Glutamatergic neuron (in vitro differentiated cells): ENCODE measurements around the gene LLGL2. TPM values are rescaled to one million over a fixed set of nuclear protein-coding genes. Genes with fewer than 3 reads are reported as not detected.
A peak's percentile ranks its signal among the peaks of the same experiment; 100 is the strongest.

Source experiments
- DNase-seq: peaks from one replicate; pipeline ENCODE4 v3.0.0; 2022
- H3K27ac Mint-ChIP-seq: one replicate; pipeline ENCODE4 v1.8.0; 2020; ENCODE audit warnings: mild to moderate bottlenecking, mixed read lengths, inconsistent platforms; ENCODE audit not compliant: unreplicated experiment
- H3K27me3 Mint-ChIP-seq: one replicate; pipeline ENCODE4 v1.8.0; 2020; ENCODE audit warnings: mild to moderate bottlenecking, moderate library complexity, mixed read lengths, inconsistent platforms; ENCODE audit not compliant: unreplicated experiment
- H3K36me3 Mint-ChIP-seq: one replicate; pipeline ENCODE4 v1.8.0; 2020; ENCODE audit warnings: mild to moderate bottlenecking, mixed read lengths, inconsistent platforms; ENCODE audit not compliant: unreplicated experiment
- H3K4me1 Mint-ChIP-seq: one replicate; pipeline ENCODE4 v1.8.0; 2020; ENCODE audit warnings: mild to moderate bottlenecking, low read depth, mixed read lengths, inconsistent platforms; ENCODE audit not compliant: unreplicated experiment
- H3K4me3 Mint-ChIP-seq: one replicate; pipeline ENCODE4 v1.8.0; 2020; ENCODE audit warnings: mild to moderate bottlenecking, mixed read lengths, inconsistent platforms; ENCODE audit not compliant: unreplicated experiment
- H3K9me3 Mint-ChIP-seq: one replicate; pipeline ENCODE4 v1.8.0; 2020; ENCODE audit warnings: mild to moderate bottlenecking, moderate library complexity, mixed read lengths, inconsistent platforms; ENCODE audit not compliant: unreplicated experiment
- total RNA-seq: library from RNA; stranded (reverse); fragmentation: NEBNext Ultra II Directional; extraction: Animal tissue kit (Norgen Biotek cat#: 25700); gene quantifications from one replicate; pipeline ENCODE4 v1.2.1, GENCODE V29; 2021; ENCODE audit not compliant: unreplicated experiment
- TF ChIP-seq, protein P1 (sequence below): fragments of 200-600 bp; sonication (generic); IDR thresholded peaks from one replicate; pipeline ENCODE4 v1.5.0; 2021; ENCODE audit not compliant: partially characterized antibody, unreplicated experiment

LLGL2 gene
- total RNA-seq, 1 donor from 2014 or later, result 4.8 TPM

GRCh38 chr17:75509528-75510258, 15.8 kb upstream of the LLGL2 start:
- TF ChIP-seq, protein P1, sequence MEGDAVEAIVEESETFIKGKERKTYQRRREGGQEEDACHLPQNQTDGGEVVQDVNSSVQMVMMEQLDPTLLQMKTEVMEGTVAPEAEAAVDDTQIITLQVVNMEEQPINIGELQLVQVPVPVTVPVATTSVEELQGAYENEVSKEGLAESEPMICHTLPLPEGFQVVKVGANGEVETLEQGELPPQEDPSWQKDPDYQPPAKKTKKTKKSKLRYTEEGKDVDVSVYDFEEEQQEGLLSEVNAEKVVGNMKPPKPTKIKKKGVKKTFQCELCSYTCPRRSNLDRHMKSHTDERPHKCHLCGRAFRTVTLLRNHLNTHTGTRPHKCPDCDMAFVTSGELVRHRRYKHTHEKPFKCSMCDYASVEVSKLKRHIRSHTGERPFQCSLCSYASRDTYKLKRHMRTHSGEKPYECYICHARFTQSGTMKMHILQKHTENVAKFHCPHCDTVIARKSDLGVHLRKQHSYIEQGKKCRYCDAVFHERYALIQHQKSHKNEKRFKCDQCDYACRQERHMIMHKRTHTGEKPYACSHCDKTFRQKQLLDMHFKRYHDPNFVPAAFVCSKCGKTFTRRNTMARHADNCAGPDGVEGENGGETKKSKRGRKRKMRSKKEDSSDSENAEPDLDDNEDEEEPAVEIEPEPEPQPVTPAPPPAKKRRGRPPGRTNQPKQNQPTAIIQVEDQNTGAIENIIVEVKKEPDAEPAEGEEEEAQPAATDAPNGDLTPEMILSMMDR, result no peak
- Mint-ChIP-seq H3K9me3 (no peaks in the 10 kb centered on the region), H3K4me1 (no peaks in the 10 kb centered on the region), H3K27ac (no peak overlapping the region), H3K4me3 (no peak overlapping the region), H3K36me3 (no peaks in the 10 kb centered on the region), H3K27me3 (peaks cover 2% of the 10 kb centered on the region)
- DNase-seq, result no peak

DNA sequence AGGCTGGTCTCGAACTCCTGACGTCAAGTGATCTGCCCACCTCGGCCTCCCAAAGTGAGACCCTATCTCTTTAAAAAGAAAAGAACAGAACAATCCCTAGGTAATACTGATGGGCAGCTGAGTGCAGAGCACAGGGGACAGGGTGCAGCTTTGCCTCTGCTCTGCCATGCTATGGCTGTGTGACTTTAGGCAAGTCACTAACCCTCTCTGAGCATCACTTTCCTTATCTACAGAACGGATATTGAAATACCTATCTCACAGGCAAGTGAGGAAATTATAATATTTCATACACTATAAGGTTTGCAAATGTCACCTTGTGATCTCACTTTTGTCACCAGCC, 14.3 kb upstream of the LLGL2 start:
- H3K36me3 Mint-ChIP-seq, result no peaks in the 10 kb centered on the region
- H3K4me1 Mint-ChIP-seq, result no peaks in the 10 kb centered on the region
- peaks cover 2% of the 10 kb centered on the region for H3K27me3 Mint-ChIP-seq
- H3K9me3 Mint-ChIP-seq, result no peaks in the 10 kb centered on the region
- H3K27ac Mint-ChIP-seq, result no peak overlapping the region
- H3K4me3 Mint-ChIP-seq, result no peak overlapping the region
- TF ChIP-seq, protein P1, result no peak
- no peak for DNase-seq

GRCh38 chr17:75511610-75512575, 13.6 kb upstream of the LLGL2 start:
- DNase-seq, result peak; percentile 19
- Mint-ChIP-seq H3K27me3 (peaks cover 2% of the 10 kb centered on the region), H3K36me3 (no peaks in the 10 kb centered on the region), H3K4me1 (no peaks in the 10 kb centered on the region), H3K27ac (no peak overlapping the region), H3K9me3 (no peaks in the 10 kb centered on the region), H3K4me3 (no peak overlapping the region)
- TF ChIP-seq, protein P1, result no peak

GRCh38 chr17:75512926-75513640, 12.4 kb upstream of the LLGL2 start:
- Mint-ChIP-seq H3K4me1 (no peaks in the 10 kb centered on the region), H3K36me3 (no peaks in the 10 kb centered on the region)

More at GRCh38 chr17:75512926-75513640, 12.4 kb upstream of the LLGL2 start:
- TF ChIP-seq, protein P1, result no peak
- no peak for DNase-seq
- Mint-ChIP-seq H3K27ac (no peak overlapping the region), H3K9me3 (peaks cover 5% of the 10 kb centered on the region), H3K4me3 (peak overlapping the region; percentile 46), H3K27me3 (peaks cover 3% of the 10 kb centered on the region)
